H9 (cell line): ENCODE results near the gene S1PR4. TPM values are rescaled to one million over a fixed set of nuclear protein-coding genes. Genes with fewer than 3 reads are reported as not detected.

ENCODE experiments used
- DNase-seq: peaks from one replicate; pipeline ENCODE4 v3.0.0-alpha.2; 2017
- H2AFZ ChIP-seq: one replicate; pipeline ENCODE4 v1.6.1; 2013; ENCODE audit warnings: mild to moderate bottlenecking, low read length, control low read depth, moderate library complexity
- H2AK5ac ChIP-seq: 2 replicates; pipeline ENCODE4 v1.6.1; 2013; ENCODE audit warnings: low read length, control low read depth, mixed read lengths; ENCODE audit not compliant: insufficient read length
- H2BK120ac ChIP-seq: one replicate; pipeline ENCODE4 v1.6.1; 2013; ENCODE audit warnings: low read depth, mild to moderate bottlenecking, low read length, control low read depth, inconsistent platforms; ENCODE audit not compliant: poor library complexity, severe bottlenecking
- H2BK12ac ChIP-seq: 2 replicates; pipeline ENCODE4 v1.6.1; 2013; ENCODE audit warnings: low read length, control low read depth, mixed read lengths, low read depth; ENCODE audit not compliant: insufficient read length
- H2BK15ac ChIP-seq: 2 replicates; pipeline ENCODE4 v1.6.1; 2013; ENCODE audit warnings: low read depth, low read length, control low read depth
- H2BK20ac ChIP-seq: one replicate; pipeline ENCODE4 v1.6.1; 2013; ENCODE audit warnings: low read depth, mild to moderate bottlenecking, low read length, control low read depth, inconsistent platforms; ENCODE audit not compliant: poor library complexity, severe bottlenecking
- H2BK5ac ChIP-seq: 2 replicates; pipeline ENCODE4 v1.6.1; 2013; ENCODE audit warnings: low read length, control low read depth, mixed read lengths; ENCODE audit not compliant: insufficient read length
- H3K14ac ChIP-seq: 2 replicates; pipeline ENCODE4 v1.6.1; 2013; ENCODE audit warnings: low read length, control low read depth; ENCODE audit not compliant: insufficient read depth
- H3K18ac ChIP-seq: 2 replicates; pipeline ENCODE4 v1.6.1; 2013; ENCODE audit warnings: low read depth, mild to moderate bottlenecking, mixed read lengths, low read length, control low read depth; ENCODE audit not compliant: insufficient read length
- H3K23ac ChIP-seq: 2 replicates; pipeline ENCODE4 v1.6.1; 2013; ENCODE audit warnings: low read length, control low read depth, mixed read lengths, low read depth; ENCODE audit not compliant: insufficient read length
- H3K23me2 ChIP-seq: 2 replicates; pipeline ENCODE4 v1.6.1; 2013; ENCODE audit warnings: low read depth, mild to moderate bottlenecking, mixed read lengths, low read length, control low read depth; ENCODE audit not compliant: insufficient read length, poor library complexity, severe bottlenecking
- H3K27ac ChIP-seq: 2 replicates; pipeline ENCODE4 v1.5.1; 2013; ENCODE audit warnings: low read length, control low read depth, mixed read lengths, low read depth; ENCODE audit not compliant: insufficient read length
- H3K27me3 ChIP-seq: 2 replicates; pipeline ENCODE4 v1.6.1; 2013; ENCODE audit warnings: low read length, control low read depth, inconsistent platforms; ENCODE audit not compliant: insufficient read depth
- H3K4ac ChIP-seq: 2 replicates; pipeline ENCODE4 v1.6.1; 2013; ENCODE audit warnings: low read depth, mild to moderate bottlenecking, control low read depth, inconsistent platforms, low read length, moderate library complexity
- H3K4me1 ChIP-seq: 2 replicates; pipeline ENCODE4 v1.6.1; 2013; ENCODE audit warnings: low read length, control low read depth, inconsistent platforms; ENCODE audit not compliant: insufficient read depth
- H3K4me2 ChIP-seq: 2 replicates; pipeline ENCODE4 v1.6.1; 2013; ENCODE audit warnings: low read length, control low read depth, mixed read lengths; ENCODE audit not compliant: insufficient read length, insufficient read depth
- H3K56ac ChIP-seq: 2 replicates; pipeline ENCODE4 v1.6.1; 2013; ENCODE audit warnings: low read depth, mild to moderate bottlenecking, mixed read lengths, low read length, control low read depth; ENCODE audit not compliant: insufficient read length
- H3K79me1 ChIP-seq: 2 replicates; pipeline ENCODE4 v1.6.1; 2013; ENCODE audit warnings: low read depth, mild to moderate bottlenecking, moderate library complexity, low read length, control low read depth, inconsistent platforms; ENCODE audit not compliant: insufficient read depth, poor library complexity, severe bottlenecking
- H3K79me2 ChIP-seq: 2 replicates; pipeline ENCODE4 v1.6.1; 2013; ENCODE audit warnings: low read length, control low read depth, inconsistent platforms; ENCODE audit not compliant: insufficient read depth
- H3K9ac ChIP-seq: 2 replicates; pipeline ENCODE4 v1.6.1; 2013; ENCODE audit warnings: low read length, control low read depth, mixed read lengths; ENCODE audit not compliant: insufficient read length; ENCODE audit errors: extremely low read depth
- H3K9me3 ChIP-seq: one replicate; pipeline ENCODE4 v1.6.1; 2013; ENCODE audit warnings: low read depth, low read length, inconsistent platforms; ENCODE audit not compliant: control insufficient read depth
- H3T11ph ChIP-seq: one replicate; pipeline ENCODE4 v1.6.1; 2013; ENCODE audit warnings: mild to moderate bottlenecking, low read length, control low read depth, inconsistent platforms
- H4K20me1 ChIP-seq: one replicate; pipeline ENCODE4 v1.6.1; 2013; ENCODE audit not compliant: control insufficient read depth, insufficient read length, insufficient read depth
- H4K5ac ChIP-seq: 2 replicates; pipeline ENCODE4 v1.6.1; 2013; ENCODE audit warnings: low read depth, mild to moderate bottlenecking, mixed read lengths, low read length, control low read depth; ENCODE audit not compliant: insufficient read length
- H4K8ac ChIP-seq: replicated peaks from 2 replicates; pipeline ENCODE4 v1.6.1; 2013; ENCODE audit warnings: low read length, control low read depth, mixed read lengths, low read depth; ENCODE audit not compliant: insufficient read length
- H4K91ac ChIP-seq: 2 replicates; pipeline ENCODE4 v1.6.1; 2013; ENCODE audit warnings: low read depth, mild to moderate bottlenecking, moderate library complexity, mixed read lengths, low read length, control low read depth; ENCODE audit not compliant: insufficient read length
- H3K27ac Mint-ChIP-seq, 3 experiments: 2 replicates in 2 of 3; 3 replicates in 1 of 3; pipeline ENCODE4 v1.8.0; 2020 to 2021; ENCODE audit warnings: mixed read lengths in 3 of 3, mild to moderate bottlenecking in 1 of 3, moderate library complexity in 1 of 3
- H3K27me3 Mint-ChIP-seq: 2 replicates; pipeline ENCODE4 v1.8.0; 2021; ENCODE audit warnings: low read depth, mild to moderate bottlenecking, moderate library complexity, mixed read lengths
- H3K36me3 Mint-ChIP-seq, 3 experiments: 2 replicates in 2 of 3; 3 replicates in 1 of 3; pipeline ENCODE4 v1.8.0; 2020 to 2021; ENCODE audit warnings: low read depth in 3 of 3, mixed read lengths in 3 of 3; ENCODE audit not compliant: insufficient read depth in 1 of 3
- H3K4me1 Mint-ChIP-seq, 2 experiments: 2 replicates each; pipeline ENCODE4 v1.8.0; 2020; ENCODE audit warnings: mixed read lengths in 2 of 2
- H3K4me3 Mint-ChIP-seq, 2 experiments: 2 replicates in 1 of 2; 3 replicates in 1 of 2; pipeline ENCODE4 v1.8.0; 2020 to 2021; ENCODE audit warnings: mild to moderate bottlenecking in 2 of 2, mixed read lengths in 2 of 2, moderate library complexity in 1 of 2
- H3K9me3 Mint-ChIP-seq, 2 experiments: 2 replicates in 1 of 2; 3 replicates in 1 of 2; pipeline ENCODE4 v1.8.0; 2020; ENCODE audit warnings: mild to moderate bottlenecking in 2 of 2, mixed read lengths in 2 of 2, moderate library complexity in 1 of 2
- CTCF ChIP-seq: fragments of 200-600 bp; sonication (generic); conservative IDR thresholded peaks from 3 replicates; pipeline ENCODE4 v1.8.0; 2021; ENCODE audit warnings: antibody characterized with exemption, mild to moderate bottlenecking
- WGBS: extraction: QIAGEN DNeasy Blood & Tissue Kit; methylation state at CpG from one replicate; pipeline ENCODE4 v1.1.7; 2013; ENCODE audit warnings: missing lambda C conversion rate, low lambda C conversion rate, mixed read lengths; ENCODE audit not compliant: insufficient read length; ENCODE audit errors: extremely low coverage; 5-methylcytosine and 5-hydroxymethylcytosine counted together
- total RNA-seq: library from RNA; stranded (reverse); gene quantifications from 2 replicates; pipeline ENCODE4 v1.2.1, GENCODE V29; 2021

Gene S1PR4
- total RNA-seq, 1 experiment from 2014 or later = not detected

- Histone ChIP-seq H2BK12ac (no peak overlapping the region), H2BK5ac (no peak overlapping the region), H4K8ac (no peak overlapping the region), H3K79me2 (no peaks in the 10 kb centered on the region), H3T11ph (no peak overlapping the region), H3K14ac (no peak overlapping the region), H3K4ac (no peak overlapping the region), H2AFZ (no peak overlapping the region), H2BK20ac (no peak overlapping the region), H3K56ac (no peak overlapping the region), H4K5ac (no peak overlapping the region), H3K79me1 (no peaks in the 10 kb centered on the region), H2BK15ac (no peak overlapping the region), H2BK120ac (no peak overlapping the region), H4K91ac (no peak overlapping the region), H3K9me3 (no peaks in the 10 kb centered on the region), H3K9ac (no peak overlapping the region), H3K27me3 (no peaks in the 10 kb centered on the region), H3K27ac (no peak overlapping the region), H3K23ac (no peak overlapping the region), H3K18ac (no peak overlapping the region), H3K4me1 (no peaks in the 10 kb centered on the region), H4K20me1 (peaks cover 2% of the 10 kb centered on the region), H3K4me2 (no peak overlapping the region), H3K23me2 (no peaks in the 10 kb centered on the region), H2AK5ac (no peak overlapping the region)
- no peaks in the 10 kb centered on the region for H3K9me3 Mint-ChIP-seq
- H3K4me1 Mint-ChIP-seq = peaks cover 3 to 6% of the 10 kb centered on the region in 2 experiments
- no CpG with 5 or more reads among the region's 12 CpGs for WGBS
- no peak overlapping the region for H3K4me3 Mint-ChIP-seq
- H3K27ac Mint-ChIP-seq = peak overlapping the region in 1 of 3 experiments; percentile 28; a peak in 1 of 7 replicates
- H3K36me3 Mint-ChIP-seq = peaks cover 6 to 26% (median 8%) of the 10 kb centered on the region in 3 experiments; a peak in 6 of 7 replicates
- peaks cover 4% of the 10 kb centered on the region for H3K27me3 Mint-ChIP-seq
- no peak for TF ChIP-seq CTCF
- DNase-seq = no peak
These were observed 32.6 kb downstream of the S1PR4 start for GRCh38 chr19:3211191-3211590.
